Upper lobe of right lung (tissue), 1 donor: ENCODE measurements around the gene NUDT15. TPM values are rescaled to one million over a fixed set of nuclear protein-coding genes. Genes with fewer than 3 reads are reported as not detected.

Experiments
- ATAC-seq: fragments of 200-7000 bp; cut with Tn5 transposase; one replicate; pipeline ENCODE4 v1.9.1; 2020; ENCODE audit warnings: mild to moderate bottlenecking, moderate library complexity
- DNase-seq: peaks from one replicate; pipeline ENCODE4 v3.0.0-alpha.2; 2020
- H3K27ac ChIP-seq: fragments of 200-600 bp; one replicate; pipeline ENCODE4 v1.8.0; 2022
- H3K27me3 ChIP-seq: fragments of 200-600 bp; one replicate; pipeline ENCODE4 v1.8.0; 2022; ENCODE audit warnings: mild to moderate bottlenecking
- H3K36me3 ChIP-seq: fragments of 200-600 bp; one replicate; pipeline ENCODE4 v1.8.0; 2022
- H3K4me1 ChIP-seq: fragments of 200-600 bp; one replicate; pipeline ENCODE4 v1.8.0; 2022
- H3K4me3 ChIP-seq: fragments of 200-600 bp; one replicate; pipeline ENCODE4 v1.8.0; 2022; ENCODE audit warnings: mild to moderate bottlenecking
- H3K9me3 ChIP-seq: fragments of 200-600 bp; one replicate; pipeline ENCODE4 v1.8.0; 2022
- CTCF ChIP-seq: fragments of 200-600 bp; IDR thresholded peaks from one replicate; pipeline ENCODE4 v1.8.0; 2022; ENCODE audit warnings: antibody characterized with exemption
- intact Hi-C: fragments of 100-400 bp; cut with DNase I; formaldehyde crosslinking; loops from one replicate; pipeline ENCODE4 v1.11.0; 2022
- long read RNA-seq: library from polyadenylated mRNA; unstranded; transcript quantifications from one replicate; pipeline ENCODE4 v2.0.0, GENCODE V29; 2021
- total RNA-seq: library from RNA; stranded (reverse); fragmentation: NEBNext Ultra II Directional; extraction: Animal tissue kit (Norgen Biotek cat#: 25700); gene quantifications from one replicate; pipeline ENCODE4 v1.2.1, GENCODE V29; 2021
- donor health status: DM: no; HTN: yes; CAD: no; lungs with severe emphysema.

Gene NUDT15
- total RNA-seq: 13.2 TPM
- long read RNA-seq, transcript NUDT15-201 (3 exons, 2,098 nt): major isoform, 18 of 21 reads
- long read RNA-seq, partial matches to known transcripts: 2 of 21 reads
- long read RNA-seq, other reads (novel, unspliced or antisense): 1 of 21 reads

- peak; percentile 97 for DNase-seq
- intact Hi-C loops: no loop called here
- TF ChIP-seq CTCF: peak; percentile 97
Measured at GRCh38 chr13:48037346-48038173, at the start of gene NUDT15. NUDT15 (plus strand) TSS chr13:48037726; CDS start chr13:48037747, 21 bp downstream.

GRCh38 chr13:47990427-47990826 is 47.1 kb upstream of the NUDT15 start:
- intact Hi-C loops: no loop called here
- H3K27ac ChIP-seq: no peak overlapping the region
- H3K9me3 ChIP-seq: no peaks in the 10 kb centered on the region
- DNase-seq (no peak), ATAC-seq (no peak)
- TF ChIP-seq CTCF: no peak
- H3K27me3 ChIP-seq: no peaks in the 10 kb centered on the region
- peaks cover 45% of the 10 kb centered on the region for H3K36me3 ChIP-seq
- no peak overlapping the region for H3K4me3 ChIP-seq
- H3K4me1 ChIP-seq: no peaks in the 10 kb centered on the region

More at GRCh38 chr13:48037346-48038173, at the start of gene NUDT15:
- peaks cover 14% of the 10 kb centered on the region for H3K4me1 ChIP-seq
- H3K4me3 ChIP-seq: peak within 1 kb of the TSS; percentile 72
- H3K36me3 ChIP-seq: peaks cover 15% of the 10 kb centered on the region
- H3K27me3 ChIP-seq: no peaks in the 10 kb centered on the region
- H3K27ac ChIP-seq: peak within 1 kb of the TSS; percentile 98
- peak; percentile 99 for ATAC-seq
- no peaks in the 10 kb centered on the region for H3K9me3 ChIP-seq

GRCh38 chr13:47990920-47991466 is 46.5 kb upstream of the NUDT15 start:
- no peak for TF ChIP-seq CTCF
- intact Hi-C loops: no loop called here
- no peak for ATAC-seq
- no peak for DNase-seq
- H3K4me3 ChIP-seq: no peak overlapping the region
- no peaks in the 10 kb centered on the region for H3K27me3 ChIP-seq
- no peaks in the 10 kb centered on the region for H3K9me3 ChIP-seq
- no peaks in the 10 kb centered on the region for H3K4me1 ChIP-seq
- H3K27ac ChIP-seq: no peak overlapping the region
- peaks cover 45% of the 10 kb centered on the region for H3K36me3 ChIP-seq

- Histone ChIP-seq H3K27ac (no peak overlapping the region), H3K27me3 (no peaks in the 10 kb centered on the region), H3K4me3 (no peak overlapping the region), H3K9me3 (no peaks in the 10 kb centered on the region), H3K4me1 (no peaks in the 10 kb centered on the region), H3K36me3 (peaks cover 44% of the 10 kb centered on the region)
- intact Hi-C loops: no loop called here
- DNase-seq (no peak), ATAC-seq (no peak)
- TF ChIP-seq CTCF: no peak
Measured at GRCh38 chr13:47991859-47992258, 45.7 kb upstream of the NUDT15 start.

GRCh38 chr13:47997384-47997783 is 40.1 kb upstream of the NUDT15 start:
- no peak for TF ChIP-seq CTCF
- H3K27me3 ChIP-seq: no peaks in the 10 kb centered on the region
- DNase-seq (no peak), ATAC-seq (no peak)
- H3K27ac ChIP-seq: no peak overlapping the region
- H3K4me1 ChIP-seq: peaks cover 13% of the 10 kb centered on the region
- no peak overlapping the region for H3K4me3 ChIP-seq
- H3K36me3 ChIP-seq: peaks cover 19% of the 10 kb centered on the region
- H3K9me3 ChIP-seq: no peaks in the 10 kb centered on the region
- intact Hi-C loops: no loop called here
